H1 (cell line): ENCODE data around the gene TAF4. TPM values are rescaled to one million over a fixed set of nuclear protein-coding genes. Genes with fewer than 3 reads are reported as not detected.

ENCODE experiments used
- CTCF ChIA-PET: fragments of 300-600 bp; sonication (Branson Sonifier 250); formaldehyde crosslinking; loops from one replicate; lab custom pipeline; 2021; ENCODE audit not compliant: partially characterized antibody; lab: Charles Lee
- POLR2A ChIA-PET: fragments of 300-600 bp; sonication (Branson Sonifier 250); formaldehyde crosslinking; loops from one replicate; lab custom pipeline; 2021; ENCODE audit warnings: inconsistent platforms; ENCODE audit not compliant: partially characterized antibody; lab: Charles Lee
- DNase-seq, 2 experiments: peaks; one replicate each; pipeline versions ENCODE4 v3.0.0 to v3.0.0-alpha.2; 2010 to 2022; ENCODE audit warnings: low spot score in 2 of 2, low read depth in 1 of 2, mixed read lengths in 1 of 2
- FAIRE-seq: peaks from 2 replicates; lab custom pipeline; 2011; peaks lifted over from hg19 to GRCh38; lab: Jason Lieb, UNC
- H2AFZ ChIP-seq: 2 replicates; pipeline ENCODE4 v1.8.1; 2012; ENCODE audit warnings: low read length, inconsistent platforms
- H2AK5ac ChIP-seq: 2 replicates; pipeline ENCODE4 v1.6.1; 2013; ENCODE audit warnings: low read depth, low read length
- H2BK120ac ChIP-seq: replicated peaks from 2 replicates; pipeline ENCODE3; 2013; ENCODE audit warnings: low read depth, low read length, inconsistent platforms
- H2BK12ac ChIP-seq: 2 replicates; pipeline ENCODE4 v1.6.1; 2013; ENCODE audit warnings: low read depth, low read length
- H2BK15ac ChIP-seq: 2 replicates; pipeline ENCODE4 v1.6.1; 2013; ENCODE audit warnings: low read length
- H2BK20ac ChIP-seq: 2 replicates; pipeline ENCODE4 v1.6.1; 2013; ENCODE audit warnings: low read length
- H2BK5ac ChIP-seq: 2 replicates; pipeline ENCODE4 v1.6.1; 2013; ENCODE audit warnings: low read depth, low read length
- H3K14ac ChIP-seq: 2 replicates; pipeline ENCODE4 v1.6.1; 2013; ENCODE audit warnings: inconsistent platforms; ENCODE audit not compliant: insufficient read length
- H3K18ac ChIP-seq: 2 replicates; pipeline ENCODE4 v1.6.1; 2013; ENCODE audit warnings: low read length; ENCODE audit errors: extremely low read depth
- H3K23ac ChIP-seq: 2 replicates; pipeline ENCODE4 v1.6.1; 2013; ENCODE audit warnings: inconsistent platforms; ENCODE audit not compliant: insufficient read length
- H3K23me2 ChIP-seq: 2 replicates; pipeline ENCODE4 v1.6.1; 2013; ENCODE audit warnings: low read depth, low read length
- H3K27ac ChIP-seq: 2 replicates; pipeline ENCODE4 v1.6.1; 2011; ENCODE audit warnings: low read depth, low read length, inconsistent platforms
- H3K27me3 ChIP-seq, 4 experiments: replicated peaks in 1 of 4; 1 replicate in 1 of 4; 2 replicates in 3 of 4; pipeline versions ENCODE4 v1.6.1 to v1.8.1; 2011 to 2013; ENCODE audit warnings: low read length in 3 of 4, mild to moderate bottlenecking in 3 of 4, inconsistent platforms in 2 of 4, mixed read lengths in 2 of 4, moderate library complexity in 1 of 4; ENCODE audit not compliant: control insufficient read depth in 3 of 4, insufficient read depth in 3 of 4; ENCODE audit errors: extremely low read depth in 1 of 4
- H3K36me3 ChIP-seq, 4 experiments: 2 replicates each; pipeline versions ENCODE4 v1.6.1 to v1.8.1; 2011 to 2013; ENCODE audit warnings: mild to moderate bottlenecking in 4 of 4, low read length in 3 of 4, moderate library complexity in 2 of 4, control low read depth in 1 of 4, inconsistent platforms in 1 of 4; ENCODE audit not compliant: insufficient read depth in 4 of 4, control insufficient read depth in 2 of 4
- H3K4ac ChIP-seq: replicated peaks from 2 replicates; pipeline ENCODE3; 2013; ENCODE audit warnings: low read length, low read depth, mixed read lengths, inconsistent platforms; ENCODE audit not compliant: insufficient read length
- H3K4me1 ChIP-seq, 4 experiments: replicated peaks in 1 of 4; 1 replicate in 1 of 4; 2 replicates in 3 of 4; pipeline versions ENCODE4 v1.6.1 to v1.8.1; 2011 to 2013; ENCODE audit warnings: low read length in 3 of 4, inconsistent platforms in 2 of 4, mixed read lengths in 1 of 4; ENCODE audit not compliant: insufficient read depth in 4 of 4, control insufficient read depth in 3 of 4
- H3K4me2 ChIP-seq, 2 experiments: 2 replicates each; pipeline versions ENCODE4 v1.6.1 to v1.8.1; 2011 to 2013; ENCODE audit warnings: low read depth in 2 of 2, low read length in 2 of 2, control low read depth in 1 of 2, inconsistent platforms in 1 of 2, mild to moderate bottlenecking in 1 of 2; ENCODE audit not compliant: insufficient read depth in 1 of 2
- H3K4me3 ChIP-seq, 4 experiments: fragments of 200-600, 300-600 bp in 1 of 4; sonication (generic), shearing (Covaris generic), sonication (Bioruptor Twin) in 1 of 4; 2 replicates each; pipeline versions ENCODE4 v1.5.1 to v1.8.1; 2011 to 2016; ENCODE audit warnings: low read length in 4 of 4, low read depth in 3 of 4, control low read depth in 2 of 4, inconsistent platforms in 2 of 4, mild to moderate bottlenecking in 2 of 4, mixed read lengths in 1 of 4, moderate library complexity in 1 of 4; ENCODE audit not compliant: insufficient read depth in 2 of 4; ENCODE audit errors: extremely low read depth in 1 of 4
- H3K56ac ChIP-seq: replicated peaks from 2 replicates; pipeline ENCODE3; 2013; ENCODE audit warnings: low read depth, mild to moderate bottlenecking, mixed read lengths, low read length, inconsistent platforms; ENCODE audit not compliant: insufficient read length
- H3K79me1 ChIP-seq: 2 replicates; pipeline ENCODE4 v1.6.1; 2013; ENCODE audit warnings: low read depth, low read length, control low read depth
- H3K79me2 ChIP-seq, 2 experiments: 2 replicates each; pipeline versions ENCODE4 v1.6.1 to v1.8.1; 2012 to 2013; ENCODE audit warnings: low read length in 2 of 2, mild to moderate bottlenecking in 2 of 2, inconsistent platforms in 1 of 2; ENCODE audit not compliant: insufficient read depth in 2 of 2, control insufficient read depth in 1 of 2
- H3K9ac ChIP-seq, 4 experiments: replicated peaks in 1 of 4; 1 replicate in 1 of 4; 2 replicates in 3 of 4; pipeline versions ENCODE4 v1.6.1 to v1.8.1; 2011 to 2013; ENCODE audit warnings: low read depth in 3 of 4, low read length in 3 of 4, control low read depth in 2 of 4, mild to moderate bottlenecking in 2 of 4, moderate library complexity in 2 of 4, inconsistent platforms in 1 of 4; ENCODE audit errors: extremely low read depth in 1 of 4
- H3K9me3 ChIP-seq, 2 experiments: 2 replicates each; pipeline versions ENCODE4 v1.6.1 to v1.8.1; 2012 to 2013; ENCODE audit warnings: mild to moderate bottlenecking in 2 of 2, moderate library complexity in 2 of 2, control low read depth in 1 of 2, inconsistent platforms in 1 of 2, low read depth in 1 of 2, low read length in 1 of 2, mixed read lengths in 1 of 2; ENCODE audit not compliant: insufficient read depth in 2 of 2
- H4K20me1 ChIP-seq, 2 experiments: replicated peaks in 1 of 2; 2 replicates each; pipeline versions ENCODE3 to v1.8.1; 2011 to 2013; ENCODE audit warnings: inconsistent platforms in 2 of 2, low read length in 2 of 2, mild to moderate bottlenecking in 1 of 2; ENCODE audit not compliant: insufficient read depth in 2 of 2, control insufficient read depth in 1 of 2
- H4K5ac ChIP-seq: 2 replicates; pipeline ENCODE4 v1.6.1; 2013; ENCODE audit warnings: low read length, low read depth, mixed read lengths, inconsistent platforms; ENCODE audit not compliant: insufficient read length
- H4K8ac ChIP-seq: 2 replicates; pipeline ENCODE4 v1.8.0; 2013; ENCODE audit warnings: mild to moderate bottlenecking, moderate library complexity, low read length, inconsistent platforms; ENCODE audit not compliant: insufficient read depth; ENCODE audit errors: extremely low read depth
- H4K91ac ChIP-seq: replicated peaks from 2 replicates; pipeline ENCODE3; 2013; ENCODE audit warnings: low read length, mixed read lengths, inconsistent platforms; ENCODE audit not compliant: insufficient read length
- BCL11A ChIP-seq, 2 experiments: IDR thresholded peaks; one replicate each; pipeline ENCODE4 v1.6.1; 2011; ENCODE audit warnings: low read depth in 2 of 2, low read length in 2 of 2, mild to moderate bottlenecking in 2 of 2
- EP300 ChIP-seq, 2 experiments: IDR thresholded peaks; 1 replicate in 1 of 2; 2 replicates in 1 of 2; pipeline ENCODE4 v1.6.1; 2011 to 2012; ENCODE audit warnings: low read depth in 2 of 2, low read length in 2 of 2, mild to moderate bottlenecking in 2 of 2, borderline replicate concordance in 1 of 2, inconsistent platforms in 1 of 2, moderate library complexity in 1 of 2
- HDAC2 ChIP-seq, 2 experiments: fragments of 300-600 bp in 1 of 2; sonication (generic) in 1 of 2; IDR thresholded peaks; 2 replicates each; pipeline ENCODE4 v1.6.1; 2011 to 2012; ENCODE audit warnings: low read depth in 2 of 2, low read length in 2 of 2, mild to moderate bottlenecking in 2 of 2, moderate library complexity in 2 of 2, borderline replicate concordance in 1 of 2, inconsistent platforms in 1 of 2
- NANOG ChIP-seq: IDR thresholded peaks from 2 replicates; pipeline ENCODE4 v1.6.1; 2011; ENCODE audit warnings: low read length, low read depth, mild to moderate bottlenecking, inconsistent platforms; ENCODE audit not compliant: insufficient read depth, poor library complexity, severe bottlenecking
- RFX5 ChIP-seq: IDR thresholded peaks from 2 replicates; pipeline ENCODE4 v1.6.1; 2011; ENCODE audit warnings: low read depth, low read length, improper control_type of control experiment, borderline replicate concordance
- SP4 ChIP-seq: IDR thresholded peaks from 2 replicates; pipeline ENCODE4 v1.6.1; 2012; ENCODE audit warnings: low read length, inconsistent platforms
- TAF7 ChIP-seq: optimal IDR thresholded peaks from 2 replicates; pipeline ENCODE3; 2011; ENCODE audit warnings: low read depth, mild to moderate bottlenecking, inconsistent platforms, low read length, moderate library complexity, borderline replicate concordance
- TCF12 ChIP-seq: IDR thresholded peaks from 2 replicates; pipeline ENCODE4 v1.6.1; 2011; ENCODE audit warnings: low read depth, mild to moderate bottlenecking, low read length
- WGBS, 2 experiments: shearing (Covaris generic) in 1 of 2; methylation state at CpG; one replicate each; pipeline versions ENCODE4 v1.1.6 to v1.1.7; 2013 to 2015; ENCODE audit warnings: low lambda C conversion rate in 2 of 2, mixed read lengths in 2 of 2, inconsistent platforms in 1 of 2, low coverage in 1 of 2, missing lambda C conversion rate in 1 of 2; ENCODE audit not compliant: insufficient replicate concordance in 2 of 2, insufficient coverage in 1 of 2, insufficient read length in 1 of 2; ENCODE audit errors: extremely low coverage in 1 of 2, missing lambda C conversion rate in 1 of 2; 5-methylcytosine and 5-hydroxymethylcytosine counted together
- polyA plus RNA-seq, 7 experiments: library from polyadenylated mRNA; depleted of rRNA in 3 of 7; stranded (reverse) in 5 of 7; unstranded in 2 of 7; fragments of >200 nt in 5 of 7; fragments of 200-250 nt in 2 of 7; gene quantifications; 1 replicate in 5 of 7; 2 replicates in 1 of 7; 4 replicates in 1 of 7; pipeline versions ENCODE4 v1.2.1 to v1.2.3, GENCODE V29; 2011 to 2013; ENCODE audit warnings: missing spikeins in 2 of 7, mixed read lengths in 2 of 7
- total RNA-seq: library from RNA; stranded (reverse); fragmentation: NEBNext Ultra II Directional; extraction: Animal tissue kit (Norgen Biotek cat#: 25700); gene quantifications from 2 replicates; pipeline ENCODE4 v1.2.1, GENCODE V29; 2021
- TF ChIP-seq, protein P1 (sequence below): IDR thresholded peaks from 2 replicates; pipeline ENCODE4 v1.6.1; 2011; ENCODE audit warnings: low read depth, mild to moderate bottlenecking, low read length; ENCODE audit not compliant: insufficient read depth
- TF ChIP-seq, protein P2 (sequence below): IDR thresholded peaks from 2 replicates; pipeline ENCODE4 v1.6.1; 2012; ENCODE audit warnings: inconsistent platforms
- TF ChIP-seq, protein P3 (sequence below): IDR thresholded peaks from 2 replicates; pipeline ENCODE4 v1.6.1; 2011; ENCODE audit warnings: low read length, improper control_type of control experiment

TAF4 gene
- total and polyA plus RNA-seq, 2 of the 8 experiments (the other 6 are each of a cell fraction or from before 2014, with no cell fraction given): 16.0 to 30.1 TPM

DNA sequence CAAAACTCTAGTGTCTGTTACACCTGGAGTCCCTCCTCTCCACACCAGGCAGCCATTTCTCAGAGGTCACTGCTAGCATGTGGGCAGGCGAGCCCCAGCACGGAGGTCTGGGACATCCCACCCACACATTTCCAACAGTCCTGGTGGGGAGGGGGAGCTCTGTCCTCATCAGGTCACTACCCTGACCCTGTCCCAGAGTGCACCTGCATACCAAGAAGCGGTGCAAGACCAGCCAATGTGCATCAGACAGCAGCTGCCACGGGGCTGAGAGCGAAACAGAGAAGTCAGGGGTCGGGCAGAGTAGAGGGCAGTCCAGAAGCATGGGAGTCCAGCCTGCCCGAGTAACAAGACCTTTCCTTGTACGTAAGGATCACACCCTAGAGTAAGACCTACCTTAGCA is 71.1 kb downstream of the TAF4 start:
- CTCF ChIA-PET: no interaction called here
- no peaks in the 10 kb centered on the region for H3K23me2 ChIP-seq
- TF ChIP-seq, protein P1, sequence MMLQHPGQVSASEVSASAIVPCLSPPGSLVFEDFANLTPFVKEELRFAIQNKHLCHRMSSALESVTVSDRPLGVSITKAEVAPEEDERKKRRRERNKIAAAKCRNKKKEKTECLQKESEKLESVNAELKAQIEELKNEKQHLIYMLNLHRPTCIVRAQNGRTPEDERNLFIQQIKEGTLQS: no peak
- no peak for TF ChIP-seq RFX5
- no peak for TF ChIP-seq NANOG
- no peak for TF ChIP-seq EP300 (IDR thresholded peaks at IDR 0.05; ENCODE audit: borderline replicate concordance in 1 of 2, low read depth in 2 of 2, low read length in 2 of 2)
- TF ChIP-seq, protein P2, sequence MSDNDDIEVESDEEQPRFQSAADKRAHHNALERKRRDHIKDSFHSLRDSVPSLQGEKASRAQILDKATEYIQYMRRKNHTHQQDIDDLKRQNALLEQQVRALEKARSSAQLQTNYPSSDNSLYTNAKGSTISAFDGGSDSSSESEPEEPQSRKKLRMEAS: no peak
- no peak for TF ChIP-seq TCF12
- no peak for TF ChIP-seq BCL11A (IDR thresholded peaks at IDR 0.05; ENCODE audit: low read depth in 2 of 2, low read length in 2 of 2)
- no peak for TF ChIP-seq HDAC2 (IDR thresholded peaks at IDR 0.05; ENCODE audit: borderline replicate concordance in 1 of 2, low read depth in 2 of 2, low read length in 2 of 2)
- TF ChIP-seq, protein P3, sequence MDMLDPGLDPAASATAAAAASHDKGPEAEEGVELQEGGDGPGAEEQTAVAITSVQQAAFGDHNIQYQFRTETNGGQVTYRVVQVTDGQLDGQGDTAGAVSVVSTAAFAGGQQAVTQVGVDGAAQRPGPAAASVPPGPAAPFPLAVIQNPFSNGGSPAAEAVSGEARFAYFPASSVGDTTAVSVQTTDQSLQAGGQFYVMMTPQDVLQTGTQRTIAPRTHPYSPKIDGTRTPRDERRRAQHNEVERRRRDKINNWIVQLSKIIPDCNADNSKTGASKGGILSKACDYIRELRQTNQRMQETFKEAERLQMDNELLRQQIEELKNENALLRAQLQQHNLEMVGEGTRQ: no peak
- no peak for TF ChIP-seq SP4
- TF ChIP-seq TAF7: no peak

More for the DNA sequence above, 71.1 kb downstream of the TAF4 start:
- Histone ChIP-seq H3K4ac (no peak overlapping the region), H3K9ac (no peak overlapping the region), H4K20me1 (peaks cover 0 to 9% of the 10 kb centered on the region in 2 experiments), H3K27ac (no peak overlapping the region), H2BK12ac (no peak overlapping the region), H3K18ac (no peak overlapping the region), H2BK5ac (no peak overlapping the region), H3K4me1 (no peaks in the 10 kb centered on the region), H2BK20ac (no peak overlapping the region), H3K4me3 (no peak overlapping the region), H2BK120ac (no peak overlapping the region), H4K91ac (no peak overlapping the region), H3K79me2 (no peaks in the 10 kb centered on the region; a peak in 1 of 4 replicates), H4K5ac (no peak overlapping the region), H3K56ac (no peak overlapping the region), H3K4me2 (no peak overlapping the region), H2AK5ac (no peak overlapping the region), H3K79me1 (peaks cover 3% of the 10 kb centered on the region; the same call in 1 of the 2 replicates), H3K36me3 (peaks cover 14 to 57% (median 48%) of the 10 kb centered on the region in 4 experiments), H4K8ac (no peak overlapping the region), H3K14ac (no peak overlapping the region), H2BK15ac (no peak overlapping the region), H2AFZ (no peak overlapping the region), H3K27me3 (no peaks in the 10 kb centered on the region), H3K23ac (no peak overlapping the region), H3K9me3 (no peaks in the 10 kb centered on the region; a peak in 1 of 4 replicates)
- 96% methylated on average over 8 of the region's 8 CpGs; no CpG with 5 or more reads in 1 of the 2 experiments for WGBS, 2 experiments
- no peak for FAIRE-seq
- no peak for DNase-seq
- POLR2A ChIA-PET: no interaction called here
